NCI-H345 (cell line): ENCODE data around the gene FAM90A26.
"Not testable (repeated sequence)": the region's sequence is repeated elsewhere in the genome, so short reads cannot be mapped to it uniquely, and the experiment has no call there.

ENCODE experiments used
- DNase-seq: peaks from one replicate; lab custom pipeline; 2025; lab: John Stamatoyannopoulos, UW

The FAM90A26 gene

DNA sequence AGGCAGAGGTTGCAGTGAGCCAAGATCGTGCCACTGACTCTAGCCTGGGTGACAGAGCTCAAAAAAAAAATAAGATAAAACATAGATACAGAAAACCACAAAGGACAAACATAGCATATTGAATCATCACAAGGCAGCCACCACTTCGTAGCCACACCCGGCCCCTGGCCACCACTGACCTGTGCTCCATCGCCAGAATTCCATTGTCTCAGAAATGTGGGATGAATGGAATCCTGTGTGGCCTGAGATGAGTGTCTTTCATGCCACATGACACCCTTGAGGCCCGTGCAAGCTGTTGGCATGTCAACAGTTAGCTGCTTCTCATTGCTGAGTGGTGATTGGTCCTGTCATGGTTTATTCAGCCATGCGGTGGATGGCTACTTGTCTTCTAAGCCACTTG lies 10.2 kb upstream of the FAM90A26 start:
- not testable (repeated sequence) for DNase-seq

DNA sequence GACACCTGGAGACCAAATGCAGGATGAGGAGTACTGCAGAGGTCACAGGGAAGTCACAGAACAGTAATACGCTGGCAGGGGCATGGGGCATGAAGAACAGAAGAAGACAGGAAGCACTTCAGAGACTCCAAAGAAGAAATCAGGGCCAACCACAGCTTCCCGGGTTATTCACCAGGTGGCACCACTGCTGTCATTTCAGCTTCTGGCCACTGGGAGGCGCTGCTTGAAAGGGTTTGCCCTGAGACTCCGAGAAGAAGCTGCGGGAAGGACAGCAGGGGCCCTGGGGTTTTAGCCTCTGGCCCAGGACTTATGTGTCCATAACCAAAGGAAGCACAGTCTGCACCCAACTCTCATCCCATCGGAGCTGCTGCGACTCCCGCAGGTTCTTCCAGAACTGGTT lies 4.2 kb upstream of the FAM90A26 start:
- not testable (repeated sequence) for DNase-seq

GRCh38 chr4:9210357-9210756 lies 40.1 kb downstream of the FAM90A26 start, which contains the start of gene USP17L10:
USP17L10 (plus strand) TSS chr4:9210657; CDS start chr4:9210657, 0 bp downstream.
- not testable (repeated sequence) for DNase-seq

- DNase-seq = not testable (repeated sequence)
Measured at GRCh38 chr4:9214701-9215100, 44.5 kb downstream of the FAM90A26 start.

DNA sequence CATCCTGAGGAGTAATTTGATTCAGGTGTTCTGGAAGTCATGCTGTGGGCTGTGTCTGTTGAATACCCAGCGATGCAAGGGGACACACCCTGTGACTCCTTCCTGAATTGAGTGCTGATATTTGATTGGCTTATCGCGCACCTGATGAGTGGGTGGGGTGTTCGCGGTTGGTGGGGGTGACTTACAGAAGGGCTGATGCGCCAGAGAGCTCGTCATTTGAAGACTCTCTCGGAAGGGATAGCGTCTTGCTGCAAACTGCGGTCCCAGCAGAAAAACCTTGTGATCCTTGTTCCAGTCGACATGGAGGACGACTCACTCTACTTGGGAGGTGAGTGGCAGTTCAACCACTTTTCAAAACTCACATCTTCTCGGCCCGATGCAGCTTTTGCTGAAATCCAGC lies 44.9 kb downstream of the FAM90A26 start, which contains the start of gene USP17L11:
Gene USP17L11, plus strand, starts transcription at position 301 of the 400 bp plus-strand sequence. Its CDS starts 0 bp downstream, at position 301.
- DNase-seq = not testable (repeated sequence)

DNA sequence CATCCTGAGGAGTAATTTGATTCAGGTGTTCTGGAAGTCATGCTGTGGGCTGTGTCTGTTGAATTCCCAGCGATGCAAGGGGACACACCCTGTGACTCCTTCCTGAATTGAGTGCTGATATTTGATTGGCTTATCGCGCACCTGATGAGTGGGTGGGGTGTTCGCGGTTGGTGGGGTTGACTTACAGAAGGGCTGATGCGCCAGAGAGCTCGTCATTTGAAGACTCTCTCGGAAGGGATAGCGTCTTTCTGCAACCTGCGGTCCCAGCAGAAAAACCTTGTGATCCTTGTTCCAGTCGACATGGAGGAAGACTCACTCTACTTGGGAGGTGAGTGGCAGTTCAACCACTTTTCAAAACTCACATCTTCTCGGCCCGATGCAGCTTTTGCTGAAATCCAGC lies 49.6 kb downstream of the FAM90A26 start, which contains the start of gene USP17L12:
Gene USP17L12, plus strand, starts transcription at position 301 of the 400 bp plus-strand sequence. Its CDS starts 0 bp downstream, at position 301.
- not testable (repeated sequence) for DNase-seq

DNA sequence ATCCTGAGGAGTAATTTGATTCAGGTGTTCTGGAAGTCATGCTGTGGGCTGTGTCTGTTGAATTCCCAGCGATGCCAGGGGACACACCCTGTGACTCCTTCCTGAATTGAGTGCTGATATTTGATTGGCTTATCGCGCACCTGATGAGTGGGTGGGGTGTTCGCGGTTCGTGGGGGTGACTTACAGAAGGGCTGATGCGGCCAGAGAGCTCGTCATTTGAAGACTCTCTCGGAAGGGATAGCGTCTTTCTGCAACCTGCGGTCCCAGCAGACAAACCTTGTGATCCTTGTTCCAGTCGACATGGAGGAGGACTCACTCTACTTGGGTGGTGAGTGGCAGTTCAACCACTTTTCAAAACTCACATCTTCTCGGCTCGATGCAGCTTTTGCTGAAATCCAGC lies 54.4 kb downstream of the FAM90A26 start, which contains the start of gene USP17L13:
Gene USP17L13, plus strand, starts transcription at position 301 of the 400 bp plus-strand sequence. Its CDS starts 0 bp downstream, at position 301.
- not testable (repeated sequence) for DNase-seq
